B cell (primary cell): ENCODE results near the gene TNRC6C. TPM values are rescaled to one million over a fixed set of nuclear protein-coding genes. Genes with fewer than 3 reads are reported as not detected.

Experiments
- ATAC-seq: fragments of 200-7000 bp; cut with Tn5 transposase; one replicate; pipeline ENCODE4 v1.10.0; 2021; ENCODE audit warnings: low read depth, mild to moderate bottlenecking, moderate number of reproducible peaks, moderate library complexity
- CTCF ChIA-PET: fragments of 350-600 bp; sonication (Branson Sonifier 250); formaldehyde crosslinking; loops from one replicate; lab custom pipeline; 2021; ENCODE audit warnings: antibody characterized with exemption, inconsistent platforms; lab: Charles Lee
- POLR2A ChIA-PET: fragments of 350-600 bp; sonication (Branson Sonifier 250); formaldehyde crosslinking; loops from one replicate; lab custom pipeline; 2021; ENCODE audit warnings: antibody characterized with exemption; lab: Charles Lee
- DNase-seq: peaks from one replicate; pipeline ENCODE4 v3.0.0; 2013
- H2AFZ ChIP-seq: 2 replicates; pipeline ENCODE4 v1.6.1; 2012; ENCODE audit warnings: mild to moderate bottlenecking, low read depth, low read length; ENCODE audit not compliant: insufficient read depth, poor library complexity, severe bottlenecking
- H3K27ac ChIP-seq, 2 donors: 1 replicate in 1 of 2; 2 replicates in 1 of 2; pipeline ENCODE4 v1.5.1; 2012 to 2013; ENCODE audit warnings: low read length in 2 of 2, mild to moderate bottlenecking in 2 of 2, moderate library complexity in 1 of 2
- H3K27me3 ChIP-seq, 4 experiments: fragments of 200-600 bp in 1 of 4; sonication (generic) in 1 of 4; replicated peaks in 1 of 4; 1 replicate in 2 of 4; 2 replicates in 2 of 4; pipeline versions ENCODE4 v1.6.1 to v1.7.0; 2013 to 2016; ENCODE audit warnings: low read length in 3 of 4, mild to moderate bottlenecking in 2 of 4, mixed read lengths in 1 of 4, moderate library complexity in 1 of 4; ENCODE audit not compliant: insufficient read depth in 4 of 4, control insufficient read depth in 3 of 4; ENCODE audit errors: control extremely low read depth in 1 of 4
- H3K36me3 ChIP-seq, 2 experiments: replicated peaks in 1 of 2; 1 replicate in 1 of 2; 2 replicates in 1 of 2; pipeline versions ENCODE4 v1.6.1 to v1.7.1; 2013; ENCODE audit warnings: low read length in 1 of 2; ENCODE audit not compliant: insufficient read depth in 2 of 2, control insufficient read depth in 1 of 2; ENCODE audit errors: control extremely low read depth in 1 of 2, extremely low read depth in 1 of 2
- H3K4me1 ChIP-seq, 2 donors: fragments of 200-600 bp in 1 of 2; sonication (generic) in 1 of 2; 1 replicate in 1 of 2; 2 replicates in 1 of 2; pipeline versions ENCODE4 v1.5.1 to v1.6.1; 2013 to 2017; ENCODE audit warnings: low read length in 2 of 2; ENCODE audit not compliant: control insufficient read depth in 2 of 2, insufficient read depth in 2 of 2
- H3K4me2 ChIP-seq: replicated peaks from 2 replicates; pipeline ENCODE3; 2012; ENCODE audit warnings: mild to moderate bottlenecking, low read depth, low read length; ENCODE audit not compliant: poor library complexity, severe bottlenecking
- H3K4me3 ChIP-seq, 5 experiments: fragments of 200-600 bp in 1 of 5; sonication (generic) in 1 of 5; 1 replicate in 3 of 5; 2 replicates in 2 of 5; pipeline versions ENCODE4 v1.5.1 to v1.7.0; 2011 to 2016; ENCODE audit warnings: low read length in 4 of 5, mild to moderate bottlenecking in 4 of 5, low read depth in 2 of 5, control low read depth in 1 of 5, moderate library complexity in 1 of 5; ENCODE audit not compliant: insufficient read depth in 1 of 5; ENCODE audit errors: control extremely low read depth in 1 of 5, extremely low read depth in 1 of 5
- H3K79me2 ChIP-seq: fragments of 200-600 bp; sonication (generic); one replicate; pipeline ENCODE4 v1.6.0; 2016; ENCODE audit warnings: low read length; ENCODE audit not compliant: control insufficient read depth, insufficient read depth
- H3K9ac ChIP-seq: fragments of 200-600 bp; sonication (generic); 2 replicates; pipeline ENCODE4 v1.6.1; 2017; ENCODE audit warnings: mild to moderate bottlenecking, low read length, moderate library complexity
- H3K9me3 ChIP-seq, 3 donors: one replicate each; pipeline versions ENCODE4 v1.6.1 to v1.7.1; 2013; ENCODE audit warnings: low read length in 2 of 3; ENCODE audit not compliant: control insufficient read depth in 2 of 3, insufficient read depth in 1 of 3; ENCODE audit errors: control extremely low read depth in 1 of 3
- H4K20me1 ChIP-seq: 2 replicates; pipeline ENCODE4 v1.6.0; 2012; ENCODE audit warnings: mild to moderate bottlenecking, low read length; ENCODE audit not compliant: insufficient read depth, control insufficient read depth, poor library complexity, severe bottlenecking
- H3K27ac Mint-ChIP-seq: one replicate; pipeline ENCODE4 v1.8.0; 2021; ENCODE audit warnings: mixed read lengths
- H3K27me3 Mint-ChIP-seq: one replicate; pipeline ENCODE4 v1.8.0; 2021; ENCODE audit warnings: mixed read lengths
- H3K4me1 Mint-ChIP-seq: one replicate; pipeline ENCODE4 v1.8.0; 2021; ENCODE audit warnings: mixed read lengths
- H3K4me3 Mint-ChIP-seq: one replicate; pipeline ENCODE4 v1.8.0; 2021; ENCODE audit warnings: mixed read lengths
- H3K9me3 Mint-ChIP-seq: one replicate; pipeline ENCODE4 v1.8.0; 2022; ENCODE audit warnings: mixed read lengths; ENCODE audit not compliant: insufficient read depth
- EZH2 ChIP-seq: IDR thresholded peaks from 2 replicates; pipeline ENCODE4 v1.6.1; 2012; ENCODE audit warnings: borderline replicate concordance, low read depth, mild to moderate bottlenecking, moderate library complexity, low read length; ENCODE audit not compliant: insufficient read depth, poor library complexity, severe bottlenecking
- WGBS: methylation state at CpG from one replicate; pipeline ENCODE4 v1.1.5; 2013; ENCODE audit warnings: missing lambda C conversion rate; ENCODE audit not compliant: insufficient coverage; 5-methylcytosine and 5-hydroxymethylcytosine counted together
- intact Hi-C: fragments of 100-400 bp; cut with micrococcal nuclease; formaldehyde crosslinking; loops from one replicate; pipeline ENCODE4 v1.10.0; 2022
- polyA plus RNA-seq: library from polyadenylated mRNA; depleted of rRNA; stranded (reverse); fragments of >200 nt; gene quantifications from 2 replicates; pipeline ENCODE4 v1.2.3, GENCODE V29; 2012
- total RNA-seq, 2 donors: library from RNA; stranded (reverse); fragments of 120-200 nt in 1 of 2; gene quantifications; 1 replicate in 1 of 2; 2 replicates in 1 of 2; pipeline versions ENCODE4 v1.2.3 to v1.2.4, GENCODE V29; 2013 to 2022
- TF ChIP-seq, protein P1 (sequence below): fragments of 200-600 bp; IDR thresholded peaks from one replicate; pipeline ENCODE4 v1.8.0; 2022; ENCODE audit warnings: antibody characterized with exemption, mild to moderate bottlenecking

Gene TNRC6C
- total and polyA plus RNA-seq, 2 donors (not counting 1 experiment from before 2014, with no cell fraction given): 3.9 to 63.8 TPM

GRCh38 chr17:78037280-78037679 is 78.8 kb downstream of the TNRC6C start:
- intact Hi-C loops: no loop called here
- CTCF ChIA-PET: interaction anchor here (0.6 to 0.7 kb wide), 2 partner anchors 48 to 235 kb away, joined by 3 read pairs; no protein-coding TSS in a partner anchor
- TF ChIP-seq, protein P1, sequence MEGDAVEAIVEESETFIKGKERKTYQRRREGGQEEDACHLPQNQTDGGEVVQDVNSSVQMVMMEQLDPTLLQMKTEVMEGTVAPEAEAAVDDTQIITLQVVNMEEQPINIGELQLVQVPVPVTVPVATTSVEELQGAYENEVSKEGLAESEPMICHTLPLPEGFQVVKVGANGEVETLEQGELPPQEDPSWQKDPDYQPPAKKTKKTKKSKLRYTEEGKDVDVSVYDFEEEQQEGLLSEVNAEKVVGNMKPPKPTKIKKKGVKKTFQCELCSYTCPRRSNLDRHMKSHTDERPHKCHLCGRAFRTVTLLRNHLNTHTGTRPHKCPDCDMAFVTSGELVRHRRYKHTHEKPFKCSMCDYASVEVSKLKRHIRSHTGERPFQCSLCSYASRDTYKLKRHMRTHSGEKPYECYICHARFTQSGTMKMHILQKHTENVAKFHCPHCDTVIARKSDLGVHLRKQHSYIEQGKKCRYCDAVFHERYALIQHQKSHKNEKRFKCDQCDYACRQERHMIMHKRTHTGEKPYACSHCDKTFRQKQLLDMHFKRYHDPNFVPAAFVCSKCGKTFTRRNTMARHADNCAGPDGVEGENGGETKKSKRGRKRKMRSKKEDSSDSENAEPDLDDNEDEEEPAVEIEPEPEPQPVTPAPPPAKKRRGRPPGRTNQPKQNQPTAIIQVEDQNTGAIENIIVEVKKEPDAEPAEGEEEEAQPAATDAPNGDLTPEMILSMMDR: no peak
- TF ChIP-seq EZH2: no peak
- H3K4me1 ChIP-seq: peaks cover 0 to 14% of the 10 kb centered on the region in 2 donors
- H3K27me3 Mint-ChIP-seq: no peaks in the 10 kb centered on the region
- ATAC-seq: no peak
- H3K27ac Mint-ChIP-seq: no peak overlapping the region
- no peaks in the 10 kb centered on the region for H3K9me3 Mint-ChIP-seq
- H4K20me1 ChIP-seq: peaks cover 3% of the 10 kb centered on the region
- H3K4me2 ChIP-seq: no peak overlapping the region
- no peak overlapping the region for H3K4me3 Mint-ChIP-seq
- peaks cover 0 to 25% of the 10 kb centered on the region in 2 experiments for H3K36me3 ChIP-seq
- H3K9ac ChIP-seq: no peak overlapping the region
- no peak overlapping the region for H3K4me3 ChIP-seq
- peaks cover 8% of the 10 kb centered on the region for H3K79me2 ChIP-seq
- no peaks in the 10 kb centered on the region for H3K27me3 ChIP-seq
- H3K4me1 Mint-ChIP-seq: peaks cover 2% of the 10 kb centered on the region
- 97% methylated on average over 6 of the region's 7 CpGs for WGBS
- H3K27ac ChIP-seq: no peak overlapping the region
- DNase-seq: no peak
- POLR2A ChIA-PET: no interaction called here
- no peaks in the 10 kb centered on the region for H3K9me3 ChIP-seq
- H2AFZ ChIP-seq: no peak overlapping the region

- Histone ChIP-seq H3K9ac (no peak overlapping the region), H3K27ac (no peak overlapping the region), H3K4me3 (no peak overlapping the region), H4K20me1 (peaks cover 8% of the 10 kb centered on the region), H3K4me1 (peaks cover 0 to 14% of the 10 kb centered on the region in 2 donors), H3K9me3 (no peaks in the 10 kb centered on the region), H3K27me3 (no peaks in the 10 kb centered on the region), H3K4me2 (no peak overlapping the region), H3K36me3 (peaks cover 0 to 16% of the 10 kb centered on the region in 2 experiments), H2AFZ (no peak overlapping the region), H3K79me2 (peaks cover 10% of the 10 kb centered on the region)
- DNase-seq (no peak), ATAC-seq (no peak)
- WGBS: 95% methylated on average over 8 of the region's 11 CpGs
- Mint-ChIP-seq H3K4me3 (no peak overlapping the region), H3K27me3 (no peaks in the 10 kb centered on the region), H3K9me3 (no peaks in the 10 kb centered on the region), H3K4me1 (peaks cover 2% of the 10 kb centered on the region), H3K27ac (no peak overlapping the region)
- CTCF ChIA-PET: interaction anchor here (0.7 kb wide), 1 partner anchor 57 kb away, joined by 3 read pairs; no protein-coding TSS in a partner anchor
- intact Hi-C loops: no loop called here
- POLR2A ChIA-PET: interaction anchor here (0.7 kb wide), 3 partner anchors 128 to 442 kb away, joined by 3 to 5 read pairs (median 3); no protein-coding TSS in a partner anchor
- TF ChIP-seq, protein P1: no peak
- TF ChIP-seq EZH2: no peak
These were observed 80.3 kb downstream of the TNRC6C start for GRCh38 chr17:78038748-78039288.
